Measurements from ENCODE around the gene MRPL4.

The MRPL4 gene

DNA sequence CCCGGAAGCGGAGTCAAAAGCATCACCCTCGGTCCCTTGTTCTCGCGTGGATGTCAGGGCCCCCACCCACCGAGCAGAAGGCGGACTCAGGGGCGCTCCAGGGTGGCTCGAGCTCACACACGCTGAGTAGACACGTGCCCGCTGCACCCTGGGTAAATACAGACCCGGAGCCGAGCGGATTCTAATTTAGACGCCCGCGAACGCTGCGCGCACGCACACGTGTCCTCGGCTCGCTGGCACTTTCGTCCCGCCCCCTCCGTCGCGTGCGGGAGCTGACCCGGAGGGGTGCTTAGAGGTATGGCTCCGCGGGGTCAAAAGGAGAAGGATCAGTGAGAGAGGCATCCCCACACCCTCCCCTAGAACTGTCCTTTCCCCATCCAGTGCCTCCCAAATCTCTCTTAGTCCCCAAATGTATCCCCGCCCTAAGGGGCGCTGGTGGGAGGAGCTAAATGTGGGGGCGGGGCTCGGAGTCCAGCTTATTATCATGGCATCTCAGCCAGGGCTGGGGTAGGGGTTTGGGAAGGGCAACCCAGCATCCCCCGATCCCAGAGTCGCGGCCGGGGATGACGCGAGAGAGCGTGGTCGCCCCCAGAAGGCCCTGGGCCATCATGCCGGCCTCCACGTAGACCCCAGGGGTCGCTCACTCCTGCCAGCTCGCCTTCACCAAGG is 37.3 kb downstream of the MRPL4 start:
- no peak for DNase-seq (ENCODE audit: low spot score)

DNA sequence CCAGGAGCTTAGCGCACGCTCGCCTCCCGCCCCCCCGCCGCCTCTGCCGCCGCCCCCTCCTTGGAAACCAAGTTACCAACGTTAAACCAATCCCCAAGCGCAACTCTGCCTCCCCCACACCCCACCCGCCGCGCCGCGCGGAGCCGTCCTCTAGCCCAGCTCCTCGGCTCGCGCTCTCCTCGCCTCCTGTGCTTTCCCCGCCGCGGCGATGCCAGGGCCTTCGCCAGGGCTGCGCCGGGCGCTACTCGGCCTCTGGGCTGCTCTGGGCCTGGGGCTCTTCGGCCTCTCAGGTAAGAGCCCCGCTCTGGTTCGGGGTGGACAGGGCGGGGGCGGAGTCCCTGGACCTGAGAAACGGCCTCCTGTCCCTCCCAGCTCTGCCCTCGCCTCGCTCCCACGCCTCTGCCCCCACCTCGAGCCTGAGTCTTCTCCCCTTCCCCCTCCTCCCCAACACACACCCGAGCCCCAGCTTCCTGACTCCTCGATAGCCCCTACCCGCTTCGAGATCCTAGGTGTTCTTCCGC is 37.9 kb downstream of the MRPL4 start, which contains the start of gene ICAM5:
TSS of gene ICAM5 (plus strand) at position 117 of the 521 bp plus-strand sequence. CDS start at position 209, 92 bp downstream.
- DNase-seq (ENCODE audit: low spot score): no peak

DNA sequence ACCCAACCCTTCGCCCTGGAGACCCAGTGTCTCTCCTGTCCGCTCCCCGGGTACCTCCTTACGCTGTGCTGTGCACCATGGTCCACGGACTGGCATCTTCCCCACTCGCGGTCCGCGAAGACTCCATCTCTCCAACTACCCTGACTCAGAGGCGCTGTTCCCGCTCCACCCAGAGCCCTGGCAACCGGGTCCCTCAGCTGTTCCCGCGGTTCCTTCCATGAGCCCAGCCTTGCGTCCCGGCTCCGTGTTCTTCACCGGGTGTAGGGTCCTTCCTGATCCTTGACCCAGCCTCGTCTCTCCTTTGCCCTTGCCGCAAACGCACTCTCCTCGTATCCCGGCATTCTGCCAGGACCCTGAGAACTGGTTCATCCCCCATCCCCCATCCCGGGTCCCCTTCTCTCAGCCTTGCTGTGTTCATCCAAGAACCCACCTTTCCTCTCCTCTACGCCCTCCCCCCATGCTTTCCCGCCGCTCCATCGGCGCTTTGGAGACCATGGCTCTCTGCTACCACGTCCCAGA is 38.4 kb downstream of the MRPL4 start:
- DNase-seq (ENCODE audit: low spot score): no peak

DNA sequence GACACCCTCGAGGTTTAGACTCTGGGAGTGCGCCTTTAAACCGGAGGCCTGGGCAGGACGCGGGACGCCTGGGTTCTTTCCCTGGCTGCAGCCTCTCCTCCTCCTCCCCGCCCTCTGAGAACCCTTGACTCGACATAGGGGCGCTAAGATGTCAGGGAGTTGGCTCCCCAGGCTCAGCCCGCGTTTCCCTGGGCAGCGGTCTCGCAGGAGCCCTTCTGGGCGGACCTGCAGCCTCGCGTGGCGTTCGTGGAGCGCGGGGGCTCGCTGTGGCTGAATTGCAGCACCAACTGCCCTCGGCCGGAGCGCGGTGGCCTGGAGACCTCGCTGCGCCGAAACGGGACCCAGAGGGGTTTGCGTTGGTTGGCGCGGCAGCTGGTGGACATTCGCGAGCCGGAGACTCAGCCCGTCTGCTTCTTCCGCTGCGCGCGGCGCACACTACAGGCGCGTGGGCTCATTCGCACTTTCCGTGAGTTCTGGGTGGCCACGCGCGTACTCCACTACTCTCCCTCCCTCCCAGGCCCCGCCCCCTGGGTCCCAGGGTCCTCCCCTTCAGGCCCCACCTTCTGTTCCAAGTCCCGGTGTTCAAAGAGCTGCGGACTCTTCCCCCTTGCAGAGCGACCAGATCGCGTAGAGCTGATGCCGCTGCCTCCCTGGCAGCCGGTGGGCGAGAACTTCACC is 39.0 kb downstream of the MRPL4 start:
- DNase-seq (ENCODE audit: low spot score): no peak

DNA sequence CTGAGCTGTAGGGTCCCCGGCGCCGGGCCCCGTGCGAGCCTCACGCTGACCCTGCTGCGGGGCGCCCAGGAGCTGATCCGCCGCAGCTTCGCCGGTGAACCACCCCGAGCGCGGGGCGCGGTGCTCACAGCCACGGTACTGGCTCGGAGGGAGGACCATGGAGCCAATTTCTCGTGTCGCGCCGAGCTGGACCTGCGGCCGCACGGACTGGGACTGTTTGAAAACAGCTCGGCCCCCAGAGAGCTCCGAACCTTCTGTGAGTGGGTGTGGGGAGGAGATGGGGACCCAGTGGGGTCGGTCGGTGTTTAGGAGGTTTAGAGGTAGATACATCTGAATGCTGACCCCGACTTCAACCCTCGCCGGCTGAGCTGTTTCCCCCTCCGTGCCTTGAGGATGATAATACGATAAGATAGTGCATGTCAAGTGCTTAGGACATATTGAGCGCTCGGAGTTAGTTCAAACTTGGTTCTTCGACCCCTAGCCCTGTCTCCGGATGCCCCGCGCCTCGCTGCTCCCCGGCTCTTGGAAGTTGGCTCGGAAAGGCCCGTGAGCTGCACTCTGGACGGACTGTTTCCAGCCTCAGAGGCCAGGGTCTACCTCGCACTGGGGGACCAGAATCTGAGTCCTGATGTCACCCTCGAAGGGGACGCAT is 39.7 kb downstream of the MRPL4 start:
- no peak for DNase-seq (ENCODE audit: low spot score)

DNA sequence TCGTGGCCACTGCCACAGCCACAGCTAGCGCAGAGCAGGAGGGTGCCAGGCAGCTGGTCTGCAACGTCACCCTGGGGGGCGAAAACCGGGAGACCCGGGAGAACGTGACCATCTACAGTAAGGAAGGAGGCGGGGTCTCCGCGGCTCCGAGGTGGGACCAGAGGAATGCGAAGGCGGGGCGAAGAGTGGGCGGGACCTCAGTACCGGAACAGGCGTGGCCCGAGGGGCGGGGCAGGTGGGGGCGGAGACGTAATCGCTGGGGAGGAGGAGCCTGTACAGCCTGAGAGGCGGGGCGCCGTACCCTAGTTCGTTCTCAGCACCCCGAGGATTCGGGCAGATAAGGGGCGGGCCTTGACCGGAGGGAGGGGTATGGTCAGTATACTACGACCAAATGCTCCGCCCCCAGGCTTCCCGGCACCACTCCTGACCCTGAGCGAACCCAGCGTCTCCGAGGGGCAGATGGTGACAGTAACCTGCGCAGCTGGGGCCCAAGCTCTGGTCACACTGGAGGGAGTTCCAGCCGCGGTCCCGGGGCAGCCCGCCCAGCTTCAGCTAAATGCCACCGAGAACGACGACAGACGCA is 40.3 kb downstream of the MRPL4 start:
- DNase-seq (ENCODE audit: low spot score): peak; percentile 84

DNA sequence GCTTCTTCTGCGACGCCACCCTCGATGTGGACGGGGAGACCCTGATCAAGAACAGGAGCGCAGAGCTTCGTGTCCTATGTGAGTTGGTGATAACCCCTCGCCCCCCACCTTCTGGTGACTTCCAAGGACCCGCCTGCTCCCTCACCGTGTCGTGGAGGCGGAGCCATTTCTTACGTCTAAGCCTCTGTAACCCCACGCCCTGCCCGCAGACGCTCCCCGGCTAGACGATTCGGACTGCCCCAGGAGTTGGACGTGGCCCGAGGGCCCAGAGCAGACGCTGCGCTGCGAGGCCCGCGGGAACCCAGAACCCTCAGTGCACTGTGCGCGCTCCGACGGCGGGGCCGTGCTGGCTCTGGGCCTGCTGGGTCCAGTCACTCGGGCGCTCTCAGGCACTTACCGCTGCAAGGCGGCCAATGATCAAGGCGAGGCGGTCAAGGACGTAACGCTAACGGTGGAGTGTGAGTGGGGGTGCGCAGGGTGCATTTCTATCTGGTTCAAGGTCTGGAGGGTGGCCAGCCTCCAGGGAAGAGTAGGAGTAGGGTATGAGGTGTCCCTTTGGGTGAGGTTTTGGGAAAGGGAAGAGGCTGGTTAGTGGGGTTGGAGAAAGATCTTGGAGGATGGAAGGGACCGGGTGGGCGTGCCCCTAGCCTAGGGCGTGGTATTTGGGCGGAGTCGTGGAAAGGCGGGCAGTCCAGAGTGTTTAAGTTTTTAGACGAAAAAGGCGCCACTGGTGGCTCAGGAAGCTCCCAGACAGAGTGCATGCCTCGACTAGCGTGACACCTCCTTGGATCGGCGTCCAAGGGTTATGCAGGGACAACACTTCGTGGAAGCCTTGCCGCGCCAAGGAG is 41.0 kb downstream of the MRPL4 start:
- no peak for DNase-seq (ENCODE audit: low spot score)

DNA sequence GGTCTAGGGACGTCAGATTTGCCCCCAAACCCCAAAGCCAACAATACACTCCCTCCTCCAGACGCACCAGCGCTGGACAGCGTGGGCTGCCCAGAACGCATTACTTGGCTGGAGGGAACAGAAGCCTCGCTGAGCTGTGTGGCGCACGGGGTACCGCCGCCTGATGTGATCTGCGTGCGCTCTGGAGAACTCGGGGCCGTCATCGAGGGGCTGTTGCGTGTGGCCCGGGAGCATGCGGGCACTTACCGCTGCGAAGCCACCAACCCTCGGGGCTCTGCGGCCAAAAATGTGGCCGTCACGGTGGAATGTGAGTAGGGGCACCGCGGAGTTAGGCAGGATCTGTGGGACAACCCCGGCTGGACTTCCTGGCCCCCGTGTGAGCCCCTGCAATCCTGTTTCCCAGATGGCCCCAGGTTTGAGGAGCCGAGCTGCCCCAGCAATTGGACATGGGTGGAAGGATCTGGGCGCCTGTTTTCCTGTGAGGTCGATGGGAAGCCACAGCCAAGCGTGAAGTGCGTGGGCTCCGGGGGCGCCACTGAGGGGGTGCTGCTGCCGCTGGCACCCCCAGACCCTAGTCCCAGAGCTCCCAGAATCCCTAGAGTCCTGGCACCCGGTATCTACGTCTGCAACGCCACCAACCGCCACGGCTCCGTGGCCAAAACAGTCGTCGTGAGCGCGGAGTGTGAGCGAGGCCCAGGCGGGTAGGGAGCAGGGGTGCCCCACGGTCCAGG is 41.8 kb downstream of the MRPL4 start:
- DNase-seq (ENCODE audit: low spot score): no peak

DNA sequence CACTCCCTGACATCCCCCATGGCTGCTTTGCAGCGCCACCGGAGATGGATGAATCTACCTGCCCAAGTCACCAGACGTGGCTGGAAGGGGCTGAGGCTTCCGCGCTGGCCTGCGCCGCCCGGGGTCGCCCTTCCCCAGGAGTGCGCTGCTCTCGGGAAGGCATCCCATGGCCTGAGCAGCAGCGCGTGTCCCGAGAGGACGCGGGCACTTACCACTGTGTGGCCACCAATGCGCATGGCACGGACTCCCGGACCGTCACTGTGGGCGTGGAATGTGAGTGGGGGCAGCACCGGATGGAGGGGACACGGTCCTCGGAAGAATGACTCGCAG is 42.3 kb downstream of the MRPL4 start:
- no peak for DNase-seq (ENCODE audit: low spot score)

DNA sequence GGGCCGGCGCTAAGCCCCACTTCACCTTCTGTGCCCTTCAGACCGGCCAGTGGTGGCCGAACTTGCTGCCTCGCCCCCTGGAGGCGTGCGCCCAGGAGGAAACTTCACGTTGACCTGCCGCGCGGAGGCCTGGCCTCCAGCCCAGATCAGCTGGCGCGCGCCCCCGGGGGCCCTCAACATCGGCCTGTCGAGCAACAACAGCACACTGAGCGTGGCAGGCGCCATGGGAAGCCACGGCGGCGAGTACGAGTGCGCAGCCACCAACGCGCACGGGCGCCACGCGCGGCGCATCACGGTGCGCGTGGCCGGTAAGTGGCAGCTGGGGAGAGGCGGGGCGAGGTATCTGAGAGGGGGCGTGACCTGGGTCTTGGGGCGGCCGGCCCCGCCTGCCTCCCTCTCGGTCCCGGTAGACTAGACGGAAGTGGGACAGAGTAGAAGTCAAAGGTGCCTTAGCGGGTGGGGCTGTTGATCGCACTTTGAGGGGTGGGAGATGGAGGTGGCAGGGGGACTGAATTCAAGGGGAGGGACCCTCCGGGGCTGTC is 43.4 kb downstream of the MRPL4 start:
- DNase-seq (ENCODE audit: low spot score): no peak

DNA sequence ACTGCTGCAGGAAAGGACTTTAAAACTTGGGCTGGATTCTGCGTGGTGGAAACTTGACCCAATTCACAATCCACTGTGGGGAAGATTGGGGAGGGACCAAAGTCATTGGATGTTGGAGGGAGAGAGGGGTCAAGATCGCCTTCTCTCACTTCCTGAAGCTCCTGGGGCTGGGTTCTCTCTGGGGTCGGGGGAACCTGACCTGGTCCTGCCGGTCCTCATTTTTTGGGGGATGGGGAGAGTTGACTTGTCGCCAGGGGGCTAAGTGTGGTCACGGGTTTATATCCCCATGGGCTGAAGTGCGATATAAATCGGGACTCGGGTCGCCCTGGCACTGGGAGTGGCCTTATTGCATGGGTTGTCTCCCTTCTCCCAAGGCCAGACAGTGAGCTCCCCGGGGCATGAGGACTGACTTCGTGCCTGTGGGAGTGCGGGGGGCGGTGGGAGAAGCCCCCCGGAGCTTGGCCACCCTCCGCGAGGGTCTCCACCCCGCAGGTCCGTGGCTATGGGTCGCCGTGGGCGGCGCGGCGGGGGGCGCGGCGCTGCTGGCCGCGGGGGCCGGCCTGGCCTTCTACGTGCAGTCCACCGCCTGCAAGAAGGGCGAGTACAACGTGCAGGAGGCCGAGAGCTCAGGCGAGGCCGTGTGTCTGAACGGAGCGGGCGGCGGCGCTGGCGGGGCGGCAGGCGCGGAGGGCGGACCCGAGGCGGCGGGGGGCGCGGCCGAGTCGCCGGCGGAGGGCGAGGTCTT is 44.0 kb downstream of the MRPL4 start:
- no peak for DNase-seq (ENCODE audit: low spot score)

DNA sequence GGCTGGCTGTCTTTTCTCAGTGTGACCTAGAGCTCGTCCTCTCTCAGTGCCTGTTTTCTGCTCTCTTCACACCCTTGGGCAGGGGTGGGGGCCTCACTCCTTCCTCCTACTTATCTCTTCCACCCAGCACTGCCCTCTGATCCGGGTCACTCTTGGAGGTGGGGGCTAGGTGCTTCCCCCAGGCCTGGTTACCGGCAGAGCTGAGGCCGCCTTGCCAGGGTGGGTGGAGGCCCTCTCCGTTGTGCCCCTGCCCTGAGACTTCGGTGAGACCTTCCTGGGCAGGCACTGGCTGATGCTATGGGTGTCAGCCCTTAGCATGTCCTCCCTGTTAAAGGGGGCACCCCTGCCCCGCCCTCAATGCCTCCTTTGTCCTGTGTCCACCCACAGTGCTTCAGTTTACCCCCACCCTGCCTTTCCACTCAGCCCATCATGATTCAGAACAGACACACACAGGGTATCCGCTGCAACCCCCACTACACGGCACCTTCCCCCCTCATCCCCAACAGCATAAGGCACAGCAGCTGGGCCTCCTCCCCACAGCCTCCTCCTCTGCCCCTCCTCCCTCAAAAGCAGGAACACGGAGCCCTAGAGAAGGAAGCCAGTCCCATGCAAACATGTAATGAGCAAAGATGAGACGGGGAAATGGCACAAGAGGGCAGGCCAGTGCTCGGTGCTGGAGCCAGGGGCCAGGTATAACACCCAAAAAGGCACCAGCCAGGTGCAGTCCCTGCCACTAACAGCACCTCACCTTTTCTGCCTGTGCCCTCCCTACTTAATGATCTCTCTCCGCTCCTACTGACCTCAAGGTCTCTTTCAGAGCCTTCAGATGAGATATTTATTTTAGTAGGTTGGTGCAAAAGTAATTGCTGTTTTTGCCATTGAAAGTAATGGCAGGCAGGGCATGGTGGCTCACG is 47.8 kb downstream of the MRPL4 start:
- DNase-seq (ENCODE audit: low spot score): no peak

DNA sequence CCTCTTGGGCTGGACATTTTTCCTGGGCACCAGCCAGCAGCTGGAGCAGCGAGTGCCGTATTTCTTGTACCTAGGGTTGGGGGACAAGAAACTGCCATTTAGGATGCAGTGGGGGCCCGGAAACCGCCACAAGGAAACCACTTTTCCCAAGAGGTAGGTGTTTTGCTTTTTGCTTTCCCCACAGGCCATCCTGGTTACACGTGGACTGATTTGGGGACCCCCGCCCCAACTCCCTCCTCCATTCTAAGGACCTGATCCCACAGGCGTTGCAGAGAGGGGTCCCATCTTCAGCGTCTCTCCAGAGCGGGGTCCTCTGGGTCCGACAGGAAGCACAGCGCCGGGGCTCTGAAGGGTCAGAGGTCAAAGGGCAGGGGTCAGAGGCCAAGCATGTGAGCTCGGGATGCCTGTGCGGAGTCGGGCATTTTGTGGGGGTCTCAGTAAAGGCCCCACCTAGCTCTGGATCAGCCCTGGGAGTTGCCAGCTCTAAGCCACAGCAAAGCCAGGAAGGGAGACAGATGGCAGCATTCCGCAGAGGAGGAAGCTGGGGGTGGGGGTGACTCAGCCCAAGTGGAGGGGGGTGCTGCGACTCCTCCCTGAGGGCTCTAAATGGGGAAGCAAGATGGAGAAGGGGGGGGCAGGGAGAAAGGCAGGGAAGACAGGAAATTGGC is 53.3 kb downstream of the MRPL4 start:
- no peak for DNase-seq (ENCODE audit: low spot score)

DNA sequence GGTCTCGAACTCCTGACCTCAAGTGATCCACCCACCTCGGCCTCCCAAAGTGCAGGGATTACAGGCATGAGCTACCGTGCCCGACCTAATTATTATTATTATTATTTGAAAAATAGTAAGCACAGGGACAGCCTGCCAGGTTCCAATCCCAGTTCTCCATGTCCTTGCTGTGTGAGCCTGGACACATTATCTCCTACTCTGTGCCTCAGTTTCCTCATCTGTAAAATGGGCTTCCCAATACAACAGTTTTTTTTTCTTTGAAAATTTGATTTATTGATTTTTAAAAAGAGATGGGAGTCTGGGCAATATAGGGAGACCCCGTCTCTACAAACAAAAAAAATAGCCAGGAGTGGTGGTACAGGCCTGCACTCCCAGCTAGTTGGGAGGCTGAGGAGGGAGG is 54.3 kb downstream of the MRPL4 start:
- DNase-seq (ENCODE audit: low spot score): no peak

DNA sequence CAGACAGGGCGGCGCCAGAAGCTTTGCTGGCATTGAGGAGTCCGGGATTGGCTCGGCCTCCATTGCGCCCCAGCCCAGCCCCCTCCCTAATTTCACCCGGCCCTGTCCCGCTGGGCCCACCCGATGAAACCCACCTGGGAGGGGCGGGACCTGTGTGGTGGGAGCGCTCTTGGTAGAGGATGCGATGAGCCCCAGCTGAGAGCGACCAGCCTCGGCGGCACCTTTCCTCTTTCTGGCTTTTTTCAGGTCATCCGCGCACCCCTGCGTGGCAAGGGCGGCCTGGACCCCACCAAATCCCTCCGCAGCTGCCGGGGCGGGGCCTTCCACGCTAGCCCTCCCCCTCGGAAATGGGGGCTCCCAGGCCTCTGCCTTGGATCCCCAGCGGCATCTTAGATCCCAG is 57.4 kb downstream of the MRPL4 start, which contains the start of gene ZGLP1:
TSS of gene ZGLP1 (minus strand) at position 393 of the 400 bp plus-strand sequence.
- no peak for DNase-seq (ENCODE audit: low spot score)

Data from COLO829 (cell line).